Activated CD8-positive, alpha-beta memory T cell treated with anti-CD3 and anti-CD28 coated beads, Interleukin-2, amount 50 U/mL, for 1 hour (primary cell): ENCODE data around the gene RFC3.

ENCODE experiments used
- DNase-seq: peaks from one replicate; pipeline ENCODE4 v3.0.0-alpha.2; 2020; ENCODE audit errors: extremely low read depth

Gene RFC3

DNA sequence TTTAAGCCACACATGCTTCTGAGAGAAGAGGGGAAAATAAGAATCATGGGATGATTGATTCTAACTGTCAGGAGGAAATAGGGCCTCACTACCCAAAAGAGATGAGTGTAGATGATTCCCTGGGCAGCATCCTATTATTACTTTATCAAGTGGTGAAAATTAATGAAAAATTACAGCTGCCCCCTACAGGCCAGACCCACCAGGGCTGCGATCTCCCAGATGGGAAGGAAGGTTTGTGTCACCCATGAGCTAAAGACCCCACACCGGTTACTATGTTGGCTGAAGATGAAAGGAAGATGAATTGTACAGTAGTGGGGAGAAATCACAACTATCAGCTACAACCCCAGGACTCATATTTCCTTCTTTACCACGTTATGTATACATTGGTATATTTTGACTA is 49.5 kb downstream of the RFC3 start:
- no peak for DNase-seq

DNA sequence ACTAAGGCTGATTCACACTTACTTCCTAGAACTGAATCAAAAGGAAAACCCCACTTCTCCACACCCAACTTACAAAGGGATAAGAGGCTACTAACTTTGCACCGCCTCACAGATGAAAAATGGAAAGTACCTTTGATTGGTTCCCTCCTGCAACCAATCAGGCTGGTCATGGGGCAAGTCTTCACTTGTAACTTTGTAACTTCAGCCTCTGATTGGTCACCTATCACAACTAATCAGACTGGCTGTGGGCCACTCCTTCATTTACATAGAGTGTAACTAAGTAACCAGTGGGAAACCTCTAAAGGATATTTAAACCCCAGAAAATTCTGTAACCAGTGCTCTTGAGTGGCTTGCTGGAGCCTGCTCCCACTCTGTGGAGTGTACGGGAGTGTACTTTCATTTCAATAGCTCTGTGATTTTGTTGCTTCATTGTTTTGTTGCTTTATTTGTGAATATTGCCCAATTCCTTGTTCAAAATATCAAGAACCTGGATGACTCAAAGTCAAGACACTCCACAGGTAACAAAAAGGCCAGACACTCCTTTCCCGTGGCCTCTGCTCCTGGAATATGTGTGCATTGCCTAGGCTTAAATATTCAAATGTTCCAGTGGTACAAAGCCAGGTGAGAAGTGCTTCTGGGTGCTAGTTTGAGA is 50.5 kb downstream of the RFC3 start:
- DNase-seq: no peak

DNA sequence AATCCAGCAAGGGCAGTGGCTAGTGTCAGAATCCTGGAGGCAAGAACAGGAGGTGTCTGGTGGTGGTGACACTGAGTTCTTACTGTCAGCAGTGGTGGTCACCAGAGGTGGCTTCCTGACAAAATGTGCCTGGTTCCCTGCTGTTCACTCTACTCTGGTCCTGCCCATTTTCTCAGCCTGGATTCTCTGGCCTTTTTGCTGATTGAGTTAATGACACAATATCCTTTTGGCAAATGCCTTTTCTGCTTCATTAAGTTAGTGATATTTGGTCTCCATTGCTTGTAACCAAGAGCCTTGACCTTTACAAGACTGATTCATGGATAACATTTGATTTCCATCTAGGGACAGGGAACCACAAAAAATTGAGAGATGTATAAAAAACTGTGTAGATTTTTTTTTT is 51.1 kb downstream of the RFC3 start:
- DNase-seq: no peak

DNA sequence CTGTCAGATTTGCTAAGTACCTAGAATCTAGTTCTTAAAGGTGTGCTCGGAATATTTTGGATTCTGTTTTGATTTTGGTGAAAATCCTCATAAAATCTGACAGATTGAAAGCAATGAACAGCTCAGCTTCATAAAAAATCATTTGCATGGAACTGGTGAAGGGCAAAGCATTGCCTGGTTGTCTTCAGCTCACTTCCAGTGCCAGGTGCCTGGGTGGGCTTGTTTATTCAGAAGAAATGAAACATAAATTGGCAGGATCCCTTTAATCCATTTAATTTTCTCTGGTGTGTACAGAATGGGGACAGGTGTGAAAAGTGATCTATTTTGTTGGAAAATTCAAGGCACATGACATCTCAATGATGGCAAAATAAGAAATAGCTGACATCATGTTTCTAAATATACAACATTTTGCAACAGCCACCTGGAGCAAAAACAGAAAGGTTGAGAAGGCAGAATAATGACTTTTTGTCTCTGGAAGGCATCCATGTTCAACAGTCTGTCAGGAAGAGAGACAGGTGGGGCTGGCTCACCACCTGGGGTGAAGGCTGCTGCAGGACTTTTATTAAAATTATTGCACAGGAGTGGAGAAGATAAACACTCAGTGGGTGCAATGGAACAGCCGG is 52.2 kb downstream of the RFC3 start:
- DNase-seq: no peak

DNA sequence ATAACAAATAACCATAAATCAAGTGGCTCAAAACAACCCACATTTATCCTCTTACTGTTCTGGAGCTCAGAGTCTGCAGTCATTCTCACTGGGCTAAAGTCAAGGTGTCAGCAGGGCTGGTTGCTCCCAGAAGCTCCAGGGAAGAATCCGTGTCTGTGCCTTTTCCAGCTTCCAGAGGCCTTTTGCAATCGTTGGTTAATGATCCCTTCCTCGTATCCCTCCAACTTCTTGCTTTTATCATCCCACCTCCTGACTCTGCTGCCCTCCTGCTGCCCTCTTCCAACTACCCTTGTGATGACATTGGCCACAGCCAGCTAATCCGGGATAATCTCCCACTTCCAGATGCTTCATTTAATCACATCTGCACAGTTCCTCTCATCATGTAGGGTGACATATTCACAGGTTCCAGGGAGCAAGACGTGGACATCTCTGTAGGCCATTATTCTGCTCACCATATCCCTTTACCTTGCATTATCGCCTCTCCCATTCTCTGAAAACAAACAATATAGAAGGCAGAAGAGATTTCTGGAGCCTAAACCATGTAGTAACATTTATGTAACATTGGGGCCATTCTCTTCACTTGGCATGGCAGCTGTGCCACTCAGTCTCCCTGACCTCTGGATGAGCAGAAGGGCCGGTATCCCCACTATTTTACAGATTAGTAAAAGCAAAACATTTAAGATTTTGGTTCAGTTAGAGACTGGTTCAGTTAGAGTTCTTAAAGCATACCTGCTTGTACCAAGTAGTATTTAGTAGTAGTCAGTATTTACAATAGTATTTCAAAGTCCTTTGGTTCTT is 53.5 kb downstream of the RFC3 start:
- DNase-seq: no peak

DNA sequence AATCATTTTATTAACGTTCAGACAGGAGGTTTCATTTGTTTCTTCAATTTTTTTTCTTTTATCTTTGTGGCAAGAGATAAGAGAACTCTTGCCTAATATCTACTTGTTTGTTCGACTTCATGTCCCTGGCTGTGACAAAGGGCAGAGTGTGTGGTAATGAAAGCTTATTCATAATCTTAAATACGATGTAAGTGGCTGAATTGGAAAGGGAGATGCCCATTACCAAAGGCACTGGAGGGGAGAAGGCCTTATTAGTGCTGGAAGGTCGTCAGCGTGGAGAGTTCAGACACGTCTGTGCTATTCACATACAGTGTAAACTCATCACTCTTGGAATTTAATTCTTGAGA is 54.0 kb downstream of the RFC3 start:
- DNase-seq: no peak

DNA sequence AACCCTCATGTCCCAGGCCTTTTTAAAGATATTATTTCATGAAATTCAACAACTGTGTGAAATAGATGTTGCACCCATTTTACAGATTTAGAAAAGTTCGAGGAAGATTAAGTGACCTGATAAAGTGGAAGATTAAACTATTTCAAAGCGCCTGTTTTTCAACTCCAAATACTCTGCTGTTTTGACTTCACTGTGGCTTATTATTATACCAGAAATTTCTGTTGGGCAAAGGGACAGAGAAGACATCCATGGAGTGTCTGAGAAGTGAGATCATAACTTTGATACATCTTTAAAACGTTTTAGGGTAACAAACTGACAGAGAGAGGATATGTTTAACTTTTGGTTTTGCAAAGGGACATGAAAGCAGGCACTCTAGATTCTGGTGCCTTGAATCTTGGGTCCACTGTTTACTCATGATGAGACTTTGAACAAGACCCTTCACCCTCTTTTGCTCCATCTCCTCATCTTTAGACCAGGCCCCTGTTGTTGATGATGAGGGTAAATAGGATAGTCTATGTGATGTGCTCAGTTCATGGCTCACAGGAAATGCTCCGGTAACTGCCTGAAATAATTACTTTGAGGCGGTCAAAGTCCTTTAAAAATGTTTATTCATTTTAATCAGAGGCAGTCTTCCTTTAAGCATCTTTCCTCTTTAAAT is 55.4 kb downstream of the RFC3 start:
- no peak for DNase-seq

DNA sequence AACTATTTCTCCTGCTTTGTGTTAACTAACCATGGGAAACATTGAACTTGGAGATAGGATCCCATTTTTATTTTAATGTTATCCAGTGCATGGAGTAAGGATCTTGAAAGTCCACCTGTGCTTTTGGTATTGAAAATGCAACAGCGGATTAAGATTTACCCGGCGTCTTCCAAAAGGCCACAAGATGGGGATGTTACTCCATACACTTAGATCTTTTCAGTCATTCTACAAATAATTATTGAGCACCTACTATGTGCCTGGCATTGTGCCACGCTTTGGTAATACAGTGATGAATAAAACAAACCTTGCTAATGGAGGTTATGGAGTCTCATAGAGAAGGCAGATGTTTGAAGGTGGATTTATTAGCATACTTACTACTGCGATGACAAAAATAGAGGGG is 56.9 kb downstream of the RFC3 start:
- no peak for DNase-seq

DNA sequence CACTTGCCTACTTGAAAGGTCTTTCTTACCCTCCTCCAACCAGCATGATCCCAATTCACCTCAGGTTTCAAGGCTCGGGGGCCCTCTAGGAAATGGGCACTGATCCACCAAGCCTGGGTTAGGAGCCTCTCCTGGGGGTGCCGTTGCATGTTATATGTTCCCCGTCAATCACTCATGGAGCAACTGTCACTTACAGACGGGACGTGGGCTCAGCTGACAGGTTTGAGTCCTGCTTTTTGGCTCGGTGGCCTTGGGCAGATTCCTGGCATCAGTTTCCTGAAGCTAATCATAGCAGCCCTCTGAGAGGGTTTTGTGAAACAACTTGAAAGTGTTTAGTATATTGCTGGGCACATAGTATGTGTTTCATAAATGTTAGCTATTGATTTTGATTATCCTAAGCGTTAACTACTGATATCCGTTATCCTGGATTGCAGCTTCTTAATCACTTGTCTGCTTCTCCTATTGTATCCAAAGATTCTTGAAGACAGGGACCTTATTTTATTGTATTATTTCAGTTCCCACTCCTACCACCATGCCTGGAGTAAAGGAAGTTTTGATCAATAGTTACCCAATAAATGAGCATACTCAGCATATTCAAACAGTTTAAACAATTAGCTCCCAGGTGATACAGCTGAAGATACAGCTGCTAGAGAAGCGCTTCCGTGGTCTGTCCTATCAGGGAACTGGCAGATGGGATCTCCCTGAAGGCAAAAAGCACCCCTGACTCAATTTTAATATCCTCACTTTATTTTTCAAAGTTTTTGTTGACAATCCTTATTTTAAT is 57.9 kb downstream of the RFC3 start:
- DNase-seq: no peak

DNA sequence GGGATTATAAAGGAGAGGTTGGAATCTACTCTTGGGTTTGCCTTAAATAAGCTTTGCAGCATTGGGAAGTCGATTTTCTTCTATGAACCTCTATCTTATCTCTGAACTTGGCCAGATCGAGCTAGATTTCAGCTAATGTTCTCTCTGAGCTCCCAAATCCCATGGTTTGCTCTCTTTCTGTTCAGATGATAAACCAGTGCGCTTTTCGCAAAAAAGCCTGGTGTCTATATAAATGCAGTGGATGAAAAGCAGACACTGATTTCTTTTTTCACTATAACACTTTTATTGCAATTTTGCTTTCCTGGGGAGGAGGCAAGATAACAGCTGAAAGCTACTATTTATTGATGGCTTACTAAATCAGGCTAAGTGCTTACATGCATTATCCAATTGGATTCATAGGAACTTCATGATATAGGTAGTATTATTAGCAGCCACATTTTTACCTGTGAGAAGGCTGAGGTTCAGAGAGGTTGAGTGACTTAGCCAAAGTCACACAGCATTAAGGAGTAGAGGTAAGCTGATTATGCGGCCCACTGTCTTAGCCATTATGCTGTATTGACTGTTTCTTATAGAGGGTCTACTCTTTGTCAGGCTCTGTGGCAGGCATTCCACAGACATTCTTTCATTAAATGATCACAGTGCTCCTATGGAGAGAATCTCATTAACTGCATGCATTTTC is 58.9 kb downstream of the RFC3 start:
- no peak for DNase-seq

DNA sequence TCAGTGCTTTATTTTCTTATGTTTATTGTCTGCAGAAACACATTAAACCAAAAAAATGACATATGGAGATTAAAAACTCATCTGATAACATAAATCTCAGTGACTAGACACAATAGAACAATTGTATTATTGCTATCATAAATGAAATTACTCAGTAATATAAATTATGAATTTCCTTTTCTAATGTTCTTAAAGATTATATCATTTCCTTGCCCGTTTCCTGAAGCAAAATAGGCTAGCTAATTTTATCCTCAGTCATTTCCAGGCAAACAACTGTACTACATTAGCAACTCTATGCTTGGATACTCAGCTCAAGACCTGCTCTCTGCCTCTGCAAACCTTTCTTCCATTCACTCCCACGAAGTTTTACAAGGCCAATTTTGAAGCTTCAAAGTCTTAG is 61.2 kb downstream of the RFC3 start:
- DNase-seq: no peak

DNA sequence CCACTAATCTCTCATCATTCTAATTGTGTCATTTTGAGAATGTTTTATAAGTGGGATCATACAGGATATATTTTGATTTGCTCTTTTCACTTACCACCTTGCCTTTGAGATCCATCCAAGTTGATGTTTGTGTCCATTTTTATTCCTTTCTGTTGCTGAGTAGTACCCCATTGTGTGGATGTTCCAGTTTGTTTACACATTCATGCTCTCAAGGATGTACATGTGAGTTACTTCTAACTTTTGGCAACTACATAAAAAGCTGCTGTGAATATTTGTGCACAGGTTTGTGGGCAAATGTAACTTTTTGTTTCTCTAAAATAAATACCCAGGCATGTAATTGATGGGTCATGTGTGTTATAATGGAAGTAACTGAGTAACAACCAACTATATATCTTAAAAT is 64.9 kb downstream of the RFC3 start:
- no peak for DNase-seq

DNA sequence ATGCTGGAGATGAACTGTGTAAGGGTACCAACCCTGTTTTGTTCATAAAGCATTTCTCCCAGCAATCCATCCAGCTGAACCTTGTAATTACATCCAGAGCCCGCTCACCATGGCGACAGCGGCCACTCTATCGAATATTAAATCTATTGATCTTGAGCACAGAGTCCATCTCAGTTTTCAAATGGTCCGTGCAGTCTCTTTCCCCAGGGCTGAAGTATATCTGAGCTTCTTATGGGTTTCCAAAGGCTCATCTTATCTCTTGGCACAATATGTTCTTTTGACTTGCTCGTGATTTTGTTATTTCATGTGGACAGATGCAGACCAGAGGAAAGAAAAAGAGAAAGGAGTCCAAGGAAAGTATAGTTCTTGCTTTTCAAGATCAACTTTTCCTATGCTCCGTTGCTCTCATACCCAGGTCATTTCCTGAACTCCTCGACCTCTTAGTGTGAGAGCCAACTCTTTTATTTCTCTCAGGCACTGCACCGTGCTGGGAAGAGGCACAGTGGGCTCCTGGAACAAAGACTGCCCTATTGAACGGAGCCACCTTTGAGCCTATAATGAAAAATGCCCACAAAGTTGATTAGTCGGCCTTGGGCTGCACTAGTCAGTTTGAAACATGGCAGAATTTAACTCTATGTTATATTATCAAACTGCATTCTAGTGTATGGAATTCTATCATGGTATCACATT is 66.7 kb downstream of the RFC3 start:
- no peak for DNase-seq
